Hindlimb muscle (tissue), 1 donor: ENCODE results near the gene STK32C. TPM values are rescaled to one million over a fixed set of nuclear protein-coding genes. Genes with fewer than 3 reads are reported as not detected.
A peak's percentile ranks its signal among the peaks of the same experiment; 100 is the strongest.
"Not testable (repeated sequence)": the region's sequence is repeated elsewhere in the genome, so short reads cannot be mapped to it uniquely, and the experiment has no call there.

ENCODE experiments used
- DNase-seq: peaks from one replicate; pipeline ENCODE4 v3.0.0-alpha.2; 2013
- polyA plus RNA-seq: library from polyadenylated mRNA; unstranded; fragments of 120-200 nt; gene quantifications from one replicate; pipeline ENCODE4 v1.2.1, GENCODE V29; 2013; ENCODE audit not compliant: insufficient read length

STK32C gene
- polyA plus RNA-seq, 1 donor: 12.2 TPM

GRCh38 chr10:132227851-132228390 is 79.8 kb downstream of the STK32C start:
- DNase-seq: no peak

DNA sequence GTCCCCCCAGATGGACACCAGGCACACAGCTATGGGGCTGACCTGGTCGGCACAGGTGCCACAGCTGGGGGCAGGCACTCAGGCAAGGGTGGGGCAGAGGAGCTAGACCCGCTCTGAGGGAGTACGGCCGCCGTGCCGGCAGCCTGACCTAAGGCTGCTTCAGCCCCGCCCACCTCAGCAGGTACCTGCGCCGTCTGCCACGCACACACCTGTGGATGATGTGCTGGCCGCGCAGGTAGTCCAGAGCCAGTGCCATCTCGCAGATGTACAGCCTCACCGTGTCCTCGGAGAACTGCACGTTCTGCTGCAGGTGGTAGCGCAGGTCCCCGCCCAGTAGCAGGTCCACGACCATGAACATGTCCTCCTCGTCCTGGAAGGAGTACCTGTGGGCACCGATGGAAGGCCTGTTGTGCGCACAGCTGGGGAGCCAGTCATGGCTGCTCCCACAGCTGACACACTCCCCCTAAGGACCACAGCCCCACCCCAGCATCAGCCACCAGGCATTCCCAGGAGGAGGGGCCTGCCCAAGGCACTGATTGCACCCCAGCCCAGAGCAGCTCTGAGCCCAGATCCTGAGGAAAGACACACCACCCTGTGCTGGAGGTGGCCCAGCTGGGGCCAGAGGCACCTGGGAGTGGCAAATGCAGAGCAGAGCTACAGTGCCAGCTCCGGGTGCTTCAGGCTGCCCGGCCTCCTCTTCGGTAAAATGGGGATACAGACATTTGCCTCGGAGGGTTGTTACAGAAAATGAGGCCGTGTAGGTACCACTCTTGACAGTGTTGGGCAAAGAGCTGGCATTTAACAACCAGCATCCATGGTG is 81.0 kb downstream of the STK32C start:
- no peak for DNase-seq

DNA sequence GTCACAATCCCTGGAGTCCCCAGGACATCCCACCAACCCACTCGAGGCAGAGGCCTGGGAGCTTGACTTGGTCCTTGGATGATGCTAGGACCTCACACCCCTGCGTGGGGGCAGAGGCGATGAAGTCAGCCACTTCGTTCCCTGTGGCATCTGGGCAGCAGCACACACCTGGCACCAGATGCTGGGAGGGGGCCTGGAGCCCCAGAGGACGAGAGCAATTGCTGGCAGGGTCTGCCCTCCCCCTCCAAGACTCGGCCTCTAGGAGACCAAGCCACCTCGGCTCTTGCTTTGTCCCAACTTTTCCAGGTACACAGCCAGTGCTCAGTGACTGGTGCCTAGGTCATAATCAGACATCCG is 81.9 kb downstream of the STK32C start:
- no peak for DNase-seq

GRCh38 chr10:132225073-132225848 is 82.5 kb downstream of the STK32C start:
- no peak for DNase-seq

GRCh38 chr10:132224343-132225072 is 83.2 kb downstream of the STK32C start:
- DNase-seq: no peak

DNA sequence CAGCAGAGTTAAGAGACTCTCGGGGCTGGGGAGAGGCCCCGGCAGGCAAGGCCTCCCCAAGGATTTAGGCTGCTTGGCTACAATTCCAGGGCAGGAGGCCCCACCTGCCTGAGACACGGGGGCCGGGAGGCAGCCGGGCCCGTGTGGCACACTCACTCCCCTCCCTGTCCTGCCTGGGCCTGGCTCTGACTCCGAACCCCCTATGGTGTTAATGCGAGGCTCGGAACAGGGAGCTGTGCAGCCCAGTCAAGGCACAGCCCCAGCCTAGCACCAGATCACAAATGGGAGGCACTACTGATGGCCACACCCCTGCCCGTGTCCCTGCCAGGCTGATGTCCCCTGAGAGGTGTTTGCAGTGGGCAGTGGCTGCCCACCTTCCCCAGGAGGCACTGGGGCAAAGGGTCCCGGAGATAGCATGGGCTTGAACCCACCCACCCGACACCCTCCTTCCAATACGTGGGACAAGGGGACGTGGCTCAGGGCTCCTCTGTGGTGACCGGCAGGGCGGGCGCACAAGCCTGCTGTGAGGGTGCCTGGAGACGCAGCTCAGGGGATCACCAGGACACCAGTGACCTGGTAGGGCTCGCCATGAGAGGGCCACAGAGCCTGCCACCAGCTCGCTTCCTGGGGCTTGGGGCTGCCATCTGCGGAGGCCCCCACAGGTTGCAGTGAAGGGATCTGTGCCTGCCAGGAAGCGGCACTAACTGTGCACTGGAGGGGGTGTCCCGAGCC is 84.0 kb downstream of the STK32C start:
- DNase-seq: no peak

GRCh38 chr10:132223156-132223590 is 84.6 kb downstream of the STK32C start:
- DNase-seq: peak; percentile 68

DNA sequence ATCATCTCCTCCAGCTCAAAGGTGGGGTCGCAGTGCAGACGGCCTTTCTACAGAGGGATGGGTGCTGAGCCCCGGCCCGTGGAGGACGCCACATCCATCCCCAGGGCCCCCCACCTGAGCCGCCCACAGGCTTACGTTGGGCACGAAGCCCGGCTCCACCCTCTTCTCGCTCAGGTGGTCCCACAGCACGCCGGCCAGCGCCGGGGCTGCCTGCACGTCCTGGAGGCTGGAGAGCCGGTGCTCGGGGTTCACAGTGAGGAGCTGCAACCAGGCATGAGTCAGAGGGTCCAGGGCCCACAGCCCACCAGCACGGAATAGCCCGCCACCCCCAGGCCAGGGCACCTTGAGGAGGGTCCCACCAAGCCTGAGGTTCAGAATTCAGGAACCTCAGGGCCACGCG is 85.0 kb downstream of the STK32C start:
- DNase-seq: no peak

- not testable (repeated sequence) for DNase-seq
Observed at GRCh38 chr10:132220996-132221395, 86.8 kb downstream of the STK32C start.

DNA sequence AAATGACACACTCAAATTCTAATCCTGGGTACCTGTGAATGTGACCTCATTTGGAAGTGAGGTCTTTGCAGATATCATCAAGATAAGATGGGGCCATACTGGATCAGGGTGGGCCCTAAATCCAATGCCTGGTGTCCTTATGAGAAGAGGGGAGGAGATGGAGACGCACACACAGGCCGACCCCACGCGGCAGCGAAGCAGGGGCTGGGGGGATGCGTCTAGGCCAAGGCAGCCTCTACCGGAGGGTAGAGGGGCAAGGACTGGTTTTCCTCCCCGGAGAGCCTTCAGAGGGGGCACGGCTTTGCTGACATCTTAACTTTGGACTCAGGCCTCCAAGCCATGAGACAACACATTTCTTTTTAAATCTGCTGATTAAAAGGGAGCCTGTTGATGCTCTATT is 87.7 kb downstream of the STK32C start:
- DNase-seq: no peak

DNA sequence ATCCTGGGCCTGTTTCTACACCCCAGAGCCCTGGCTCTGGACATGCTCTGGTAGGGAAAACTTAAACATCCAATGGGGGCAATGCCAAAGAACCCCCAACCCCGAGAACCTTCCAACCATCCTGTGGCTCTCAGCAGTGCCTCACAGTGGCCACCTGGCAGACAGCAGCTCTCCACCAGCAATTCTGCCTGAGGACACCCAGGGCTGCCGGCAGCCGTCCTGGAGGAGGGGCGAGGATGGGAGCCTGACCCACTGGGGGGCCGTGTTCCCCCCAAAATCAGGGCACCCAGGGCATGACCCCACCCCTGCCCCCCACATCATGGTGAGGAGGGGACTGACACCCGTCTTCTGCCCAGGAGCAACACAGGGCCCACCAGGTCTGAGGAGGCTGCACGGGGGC is 88.3 kb downstream of the STK32C start:
- no peak for DNase-seq

DNA sequence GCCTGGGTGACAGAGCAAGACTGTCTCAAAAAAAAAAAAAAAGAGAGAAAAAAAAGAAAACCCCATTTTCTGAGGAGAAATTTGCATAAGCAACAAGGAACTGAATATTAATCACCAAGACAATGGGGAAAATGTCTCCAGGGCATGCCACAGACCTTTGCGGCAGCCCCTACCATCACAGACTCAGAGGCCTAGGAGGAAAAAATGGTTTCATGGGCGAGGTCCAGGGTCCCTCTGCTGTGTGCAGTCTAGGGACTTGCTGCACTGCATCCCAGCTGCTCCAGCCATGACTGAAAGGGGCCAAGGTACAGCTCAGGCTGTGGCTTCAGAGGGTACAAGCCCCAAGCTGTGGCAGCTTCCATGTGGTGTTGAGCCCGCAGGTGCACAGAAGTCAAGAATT is 91.3 kb downstream of the STK32C start:
- DNase-seq: not testable (repeated sequence)

DNA sequence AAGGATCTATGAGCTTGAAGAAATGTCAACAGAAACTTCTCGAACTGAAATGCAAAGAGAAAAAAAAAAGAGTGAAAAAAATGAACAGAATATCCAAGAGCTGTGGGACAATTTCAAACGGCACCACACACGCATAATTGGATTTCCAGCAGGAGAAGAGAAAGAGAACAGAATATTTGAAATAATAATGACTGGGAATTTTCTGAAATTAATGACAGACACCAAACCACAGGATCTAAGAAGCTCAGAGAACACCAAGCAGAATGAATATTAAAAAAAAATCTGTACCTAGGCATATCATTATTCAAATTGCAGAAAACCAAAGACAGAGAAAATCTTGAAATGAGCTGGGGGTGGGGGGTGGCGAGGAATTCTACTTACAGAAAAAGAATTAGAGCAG is 93.8 kb downstream of the STK32C start:
- DNase-seq: no peak

GRCh38 chr10:132212816-132213215 is 94.9 kb downstream of the STK32C start:
- no peak for DNase-seq

DNA sequence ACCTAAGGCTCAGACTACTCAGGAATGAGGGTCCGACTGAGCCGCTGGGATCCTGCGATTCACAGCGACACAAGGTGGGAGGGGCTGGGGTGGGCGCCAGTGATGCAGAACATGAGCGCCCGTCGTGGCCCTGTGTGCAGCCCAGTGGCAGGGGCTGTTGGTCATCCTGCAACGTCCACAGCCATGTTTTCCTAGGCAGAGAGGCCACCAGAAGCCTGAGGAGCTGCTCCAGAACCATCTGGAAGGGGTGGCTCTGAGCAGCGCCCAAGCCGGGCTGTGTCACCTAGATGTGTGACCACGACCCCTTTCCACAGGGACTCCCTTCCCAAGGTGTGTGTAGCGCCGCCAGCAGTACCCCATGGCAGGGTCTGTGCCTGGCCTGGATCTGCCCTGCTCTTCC is 96.5 kb downstream of the STK32C start:
- no peak for DNase-seq

DNA sequence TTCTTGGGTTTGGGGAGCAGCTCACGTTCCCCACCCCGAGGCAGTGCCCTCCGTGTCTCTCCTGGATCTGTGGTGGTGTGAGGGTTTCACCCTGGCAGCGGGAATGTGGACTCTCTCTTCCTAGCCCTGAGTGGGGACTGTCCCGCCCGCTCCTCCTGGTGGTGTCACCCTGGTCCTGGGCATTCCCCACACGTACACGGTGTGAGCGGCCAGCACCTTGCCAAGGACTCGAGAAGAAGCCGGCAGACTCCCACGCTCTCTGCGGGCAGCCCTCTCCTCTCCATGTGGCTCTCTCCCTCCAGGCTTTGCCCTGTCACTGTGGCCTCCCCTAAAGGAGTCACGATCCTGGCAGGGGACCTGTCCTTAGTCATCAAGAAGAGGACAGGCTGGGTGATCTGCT is 97.0 kb downstream of the STK32C start:
- DNase-seq: no peak

DNA sequence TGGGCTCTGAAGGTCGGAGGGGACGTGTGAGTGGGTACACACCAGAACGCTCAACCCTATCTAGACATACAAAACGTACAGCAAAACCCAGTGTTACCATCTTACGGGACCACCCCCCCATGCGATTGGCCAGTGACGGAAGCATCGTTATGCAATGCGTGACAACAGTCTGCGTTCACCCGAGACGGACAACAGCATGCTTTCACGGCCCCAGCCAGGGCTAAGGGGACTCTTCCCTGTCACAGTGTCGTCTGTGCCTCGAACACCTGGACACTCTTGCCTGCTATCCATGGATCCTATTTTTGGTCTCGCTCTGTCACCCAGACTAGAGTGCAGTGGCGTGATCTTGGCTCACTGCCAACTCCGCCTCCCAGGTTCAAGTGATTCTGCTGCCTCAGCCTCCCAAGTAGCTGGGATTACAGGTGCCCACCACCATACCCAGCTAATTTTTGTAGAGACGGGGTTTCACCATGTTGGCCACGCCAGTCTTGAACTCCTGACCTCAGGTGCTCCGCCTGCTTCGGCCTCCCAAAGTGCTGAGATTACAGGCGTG is 97.7 kb downstream of the STK32C start:
- DNase-seq: no peak

DNA sequence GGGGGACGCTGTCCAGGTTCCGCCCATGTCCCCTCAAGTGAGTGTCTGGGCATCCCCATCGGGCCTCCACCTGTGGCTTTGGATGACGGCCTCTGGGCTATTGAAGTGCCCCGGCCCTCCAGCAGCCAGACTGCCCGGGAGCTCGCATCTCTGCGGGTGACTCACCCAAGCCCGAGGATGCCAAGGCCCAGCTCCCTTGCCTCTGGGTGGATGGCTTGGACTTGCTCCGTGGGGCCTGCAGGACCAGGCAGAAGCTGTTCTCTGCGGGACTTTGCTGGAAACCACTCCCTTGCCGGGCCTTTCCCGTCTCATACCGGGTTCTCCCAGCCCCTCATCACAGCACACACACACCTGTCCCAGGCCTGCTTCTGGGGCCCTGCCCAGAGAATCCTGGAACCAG is 98.6 kb downstream of the STK32C start:
- DNase-seq: no peak

- no peak for DNase-seq
Observed at GRCh38 chr10:132208462-132209050, 99.2 kb downstream of the STK32C start.

DNA sequence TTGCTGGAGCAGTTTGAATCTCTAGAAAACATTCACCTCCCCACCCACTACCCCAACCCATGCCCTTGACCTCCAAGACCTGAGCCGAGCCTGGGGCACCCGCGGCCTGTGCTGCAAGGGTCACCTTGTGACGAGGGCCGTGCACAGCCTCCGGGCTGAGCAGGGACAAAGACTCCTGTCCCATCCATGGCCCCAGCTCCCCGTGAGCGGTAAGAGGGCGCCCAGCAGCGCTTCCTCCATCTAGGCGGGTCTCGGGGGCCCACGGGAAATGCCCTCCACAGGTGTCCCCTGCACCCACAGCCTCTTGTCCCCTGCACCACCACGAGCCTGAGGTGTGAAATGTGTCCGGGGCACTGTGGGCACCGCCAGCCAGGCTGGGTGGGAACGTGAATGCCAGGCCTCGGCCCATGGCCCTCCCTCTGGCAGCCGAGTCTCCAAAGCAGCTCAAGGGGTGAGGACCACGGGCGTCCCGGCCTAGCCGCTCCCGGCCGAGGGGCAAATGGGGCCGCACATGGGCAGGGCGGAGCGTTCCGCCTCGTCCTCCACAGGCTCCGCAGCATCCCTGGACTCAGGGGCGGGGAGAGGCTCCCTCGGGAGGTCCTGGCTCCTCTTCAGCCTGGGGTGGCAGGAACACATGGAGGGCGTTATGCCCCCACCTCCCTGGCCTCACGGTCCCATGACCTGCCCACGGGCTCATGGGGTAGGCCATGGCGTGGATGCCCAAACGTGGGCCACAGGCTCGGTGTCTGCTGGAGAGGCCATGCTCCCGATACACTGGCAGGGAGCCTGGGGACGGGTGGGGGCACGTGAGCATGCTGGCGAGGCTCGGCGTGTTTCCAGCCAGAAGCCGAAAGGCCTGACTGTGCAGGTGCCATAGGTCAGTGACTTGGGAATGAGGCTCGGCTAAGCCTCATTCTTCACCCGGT is 100.0 kb downstream of the STK32C start:
- no peak for DNase-seq
